ENCODE results near the gene SIDT2. TPM values are rescaled to one million over a fixed set of nuclear protein-coding genes. Genes with fewer than 3 reads are reported as not detected.

SIDT2 gene
- total RNA-seq, 3 donors from 2014 or later, result 69.8 to 76.3 (median 71.4) TPM

DNA sequence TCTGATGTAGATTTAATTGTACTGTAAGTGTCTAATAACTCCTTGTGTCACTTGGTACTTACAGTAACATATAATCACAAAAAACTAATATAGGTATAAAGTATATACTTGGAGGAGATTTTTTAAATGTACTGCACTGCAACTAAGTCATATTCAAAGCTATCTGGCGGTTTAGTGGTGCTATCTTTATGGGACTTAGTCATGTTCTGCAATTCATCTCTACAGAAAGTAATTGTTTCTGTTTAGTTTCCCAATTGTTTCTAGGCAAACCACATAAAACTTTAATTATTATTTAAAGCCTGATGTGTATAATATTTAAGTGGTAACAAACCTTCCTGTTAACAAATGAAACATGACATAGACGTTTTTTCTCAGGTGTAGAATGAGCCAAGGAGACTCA is 26.5 kb upstream of the SIDT2 start:
- Histone ChIP-seq H3K4me1 (ENCODE audit: low read depth) (peaks cover 11% of the 10 kb centered on the region), H3K36me3 (ENCODE audit: low read depth) (no peaks in the 10 kb centered on the region), H3K4me3 (no peak overlapping the region), H3K9me3 (no peaks in the 10 kb centered on the region)
- no peak for TF ChIP-seq CTCF (IDR thresholded peaks at IDR 0.05)
- no peak for ATAC-seq
- no peak for DNase-seq
- intact Hi-C loops (cut with DNase I, micrococcal nuclease), result no loop called here

DNA sequence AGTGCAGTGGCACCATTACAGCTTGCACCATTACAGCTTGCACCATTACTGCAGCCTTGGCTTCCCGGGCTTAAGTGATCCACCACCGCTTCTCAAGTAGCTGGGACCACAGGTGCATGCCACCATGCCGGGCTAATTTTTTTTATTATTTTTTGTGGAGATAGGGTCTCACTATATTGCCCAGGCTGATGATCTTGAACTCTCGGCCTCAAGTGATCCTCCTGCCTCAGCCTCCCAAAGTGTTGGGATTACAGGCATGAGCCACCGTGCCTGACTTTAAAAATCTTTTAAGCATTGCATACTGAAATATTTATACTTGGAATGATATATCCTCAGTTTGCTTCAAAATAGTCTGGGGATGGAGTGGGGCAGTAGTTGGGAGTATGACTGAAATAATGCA is 24.1 kb upstream of the SIDT2 start:
- ATAC-seq, result no peak

DNA sequence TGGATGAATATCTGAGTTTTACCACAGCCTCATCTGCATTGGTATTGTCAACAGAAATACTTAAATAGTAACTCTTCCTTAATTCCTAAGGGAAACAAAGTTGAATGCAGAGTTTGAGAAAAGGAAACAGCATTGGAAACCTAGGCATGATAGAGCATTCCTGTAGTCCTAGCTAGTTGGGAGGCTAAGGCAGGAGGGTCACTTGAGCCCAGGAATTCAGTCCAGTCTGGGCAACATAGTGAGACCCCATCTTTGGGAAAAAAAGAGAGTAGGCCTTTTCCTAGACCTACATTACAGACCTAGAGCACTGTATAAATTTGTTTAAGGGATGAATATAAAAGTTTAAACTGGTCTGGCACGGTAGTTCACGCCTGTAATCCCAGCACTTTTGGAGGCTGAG is 21.0 kb upstream of the SIDT2 start:
- Histone ChIP-seq H3K4me3 (no peak overlapping the region), H3K36me3 (ENCODE audit: low read depth) (no peaks in the 10 kb centered on the region), H3K4me1 (ENCODE audit: low read depth) (no peaks in the 10 kb centered on the region), H3K9me3 (no peaks in the 10 kb centered on the region)
- no peak for TF ChIP-seq CTCF (IDR thresholded peaks at IDR 0.05)
- no peak for DNase-seq
- ATAC-seq, result no peak
- intact Hi-C loops (cut with DNase I, micrococcal nuclease), result no loop called here

More for the DNA sequence above, 24.1 kb upstream of the SIDT2 start:
- no peaks in the 10 kb centered on the region for H3K36me3 ChIP-seq (ENCODE audit: low read depth)
- DNase-seq, result no peak
- H3K4me3 ChIP-seq, result no peak overlapping the region
- no peaks in the 10 kb centered on the region for H3K9me3 ChIP-seq
- no peak for TF ChIP-seq CTCF (IDR thresholded peaks at IDR 0.05)
- H3K4me1 ChIP-seq (ENCODE audit: low read depth), result peaks cover 3% of the 10 kb centered on the region
- intact Hi-C loops (cut with DNase I, micrococcal nuclease), result no loop called here

DNA sequence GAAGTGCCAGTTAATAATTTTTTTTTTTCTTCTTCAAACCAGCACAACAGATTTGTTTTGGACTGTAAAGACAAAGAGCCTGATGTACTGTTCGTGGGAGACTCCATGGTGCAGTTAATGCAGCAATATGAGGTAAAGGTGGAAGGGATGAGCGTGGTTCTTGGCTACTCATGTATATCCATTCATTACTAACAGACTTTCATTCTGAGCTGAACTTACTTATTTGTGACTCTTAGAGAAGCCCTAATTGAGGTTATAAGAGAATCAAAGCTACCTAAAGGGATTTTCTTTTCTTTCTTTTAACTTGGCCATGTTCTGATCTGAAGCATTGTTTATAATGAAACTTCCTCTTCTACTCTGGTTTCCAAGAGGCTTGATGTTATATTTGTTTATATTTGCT is 18.7 kb upstream of the SIDT2 start:
- Histone ChIP-seq H3K4me3 (no peak overlapping the region), H3K4me1 (ENCODE audit: low read depth) (no peaks in the 10 kb centered on the region), H3K9me3 (no peaks in the 10 kb centered on the region), H3K36me3 (ENCODE audit: low read depth) (peaks cover 6% of the 10 kb centered on the region)
- intact Hi-C loops (cut with DNase I, micrococcal nuclease), result no loop called here
- DNase-seq (no peak), ATAC-seq (no peak)
- no peak for TF ChIP-seq CTCF (IDR thresholded peaks at IDR 0.05)

DNA sequence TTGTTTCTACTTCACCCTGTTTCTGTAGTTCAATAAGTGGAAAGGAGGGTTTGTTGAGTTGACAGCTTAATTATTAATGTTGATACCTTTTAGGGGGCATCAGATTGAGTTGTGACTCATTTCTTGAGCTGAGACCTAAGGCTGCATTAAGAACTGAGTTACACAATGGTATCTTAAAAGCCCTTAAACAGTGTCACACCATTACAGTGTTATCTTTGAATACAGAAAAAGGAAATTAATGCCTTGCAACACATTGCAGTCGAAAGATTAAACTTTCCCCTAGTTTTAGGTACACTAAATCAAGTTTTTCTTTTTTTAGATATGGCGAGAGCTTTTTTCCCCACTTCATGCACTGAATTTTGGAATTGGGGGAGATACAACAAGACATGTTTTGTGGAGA is 17.7 kb upstream of the SIDT2 start:
- no peaks in the 10 kb centered on the region for H3K9me3 ChIP-seq
- TF ChIP-seq CTCF (IDR thresholded peaks at IDR 0.05), result no peak
- peaks cover 6% of the 10 kb centered on the region for H3K36me3 ChIP-seq (ENCODE audit: low read depth)
- H3K4me1 ChIP-seq (ENCODE audit: low read depth), result no peaks in the 10 kb centered on the region
- DNase-seq (no peak), ATAC-seq (no peak)
- intact Hi-C loops (cut with DNase I, micrococcal nuclease), result no loop called here
- no peak overlapping the region for H3K4me3 ChIP-seq

GRCh38 chr11:117166491-117166890 is 12.1 kb upstream of the SIDT2 start:
- no peak for ATAC-seq
- no peaks in the 10 kb centered on the region for H3K9me3 ChIP-seq
- no peak for TF ChIP-seq CTCF (IDR thresholded peaks at IDR 0.05)

More at GRCh38 chr11:117166491-117166890, 12.1 kb upstream of the SIDT2 start:
- DNase-seq, result no peak
- no peak overlapping the region for H3K4me3 ChIP-seq
- intact Hi-C loops (cut with DNase I, micrococcal nuclease), result no loop called here
- peaks cover 6% of the 10 kb centered on the region for H3K36me3 ChIP-seq (ENCODE audit: low read depth)
- H3K4me1 ChIP-seq (ENCODE audit: low read depth), result no peaks in the 10 kb centered on the region
